PC-9 (cell line): ENCODE data around the gene LYRM1.

Experiments
- CTCF ChIP-seq: fragments of 200-600 bp; sonication (generic); conservative IDR thresholded peaks from 2 replicates; pipeline ENCODE4 v1.6.1; 2017; ENCODE audit warnings: mixed run types, antibody characterized with exemption, mild to moderate bottlenecking, moderate library complexity
- EZH2 ChIP-seq: fragments of 200-600 bp; sonication (generic); IDR thresholded peaks from 2 replicates; pipeline ENCODE4 v1.8.0; 2017; ENCODE audit warnings: antibody characterized with exemption, low read depth

- TF ChIP-seq CTCF (no peak), EZH2 (no peak)
Observed at GRCh38 chr16:20860361-20860760, 40.2 kb upstream of the LYRM1 start.
